ENCODE measurements around the gene ATP6V0D1.

The ATP6V0D1 gene

GRCh38 chr16:67403976-67404555, 76.9 kb downstream of the ATP6V0D1 start:
- TF ChIP-seq CREB1 (IDR thresholded peaks at IDR 0.05; ENCODE audit: low read depth) (no peak), ZBTB7A (IDR thresholded peaks at IDR 0.05; ENCODE audit: low read depth) (no peak), TCF12 (IDR thresholded peaks at IDR 0.05; ENCODE audit: low read depth) (no peak), NFIC (IDR thresholded peaks at IDR 0.05) (no peak), TAF1 (IDR thresholded peaks at IDR 0.05; ENCODE audit: low read depth) (no peak)
- TF ChIP-seq, protein P1, sequence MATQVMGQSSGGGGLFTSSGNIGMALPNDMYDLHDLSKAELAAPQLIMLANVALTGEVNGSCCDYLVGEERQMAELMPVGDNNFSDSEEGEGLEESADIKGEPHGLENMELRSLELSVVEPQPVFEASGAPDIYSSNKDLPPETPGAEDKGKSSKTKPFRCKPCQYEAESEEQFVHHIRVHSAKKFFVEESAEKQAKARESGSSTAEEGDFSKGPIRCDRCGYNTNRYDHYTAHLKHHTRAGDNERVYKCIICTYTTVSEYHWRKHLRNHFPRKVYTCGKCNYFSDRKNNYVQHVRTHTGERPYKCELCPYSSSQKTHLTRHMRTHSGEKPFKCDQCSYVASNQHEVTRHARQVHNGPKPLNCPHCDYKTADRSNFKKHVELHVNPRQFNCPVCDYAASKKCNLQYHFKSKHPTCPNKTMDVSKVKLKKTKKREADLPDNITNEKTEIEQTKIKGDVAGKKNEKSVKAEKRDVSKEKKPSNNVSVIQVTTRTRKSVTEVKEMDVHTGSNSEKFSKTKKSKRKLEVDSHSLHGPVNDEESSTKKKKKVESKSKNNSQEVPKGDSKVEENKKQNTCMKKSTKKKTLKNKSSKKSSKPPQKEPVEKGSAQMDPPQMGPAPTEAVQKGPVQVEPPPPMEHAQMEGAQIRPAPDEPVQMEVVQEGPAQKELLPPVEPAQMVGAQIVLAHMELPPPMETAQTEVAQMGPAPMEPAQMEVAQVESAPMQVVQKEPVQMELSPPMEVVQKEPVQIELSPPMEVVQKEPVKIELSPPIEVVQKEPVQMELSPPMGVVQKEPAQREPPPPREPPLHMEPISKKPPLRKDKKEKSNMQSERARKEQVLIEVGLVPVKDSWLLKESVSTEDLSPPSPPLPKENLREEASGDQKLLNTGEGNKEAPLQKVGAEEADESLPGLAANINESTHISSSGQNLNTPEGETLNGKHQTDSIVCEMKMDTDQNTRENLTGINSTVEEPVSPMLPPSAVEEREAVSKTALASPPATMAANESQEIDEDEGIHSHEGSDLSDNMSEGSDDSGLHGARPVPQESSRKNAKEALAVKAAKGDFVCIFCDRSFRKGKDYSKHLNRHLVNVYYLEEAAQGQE (IDR thresholded peaks at IDR 0.05; ENCODE audit: low read depth), result no peak
- TF ChIP-seq, protein P2, sequence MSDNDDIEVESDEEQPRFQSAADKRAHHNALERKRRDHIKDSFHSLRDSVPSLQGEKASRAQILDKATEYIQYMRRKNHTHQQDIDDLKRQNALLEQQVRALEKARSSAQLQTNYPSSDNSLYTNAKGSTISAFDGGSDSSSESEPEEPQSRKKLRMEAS (IDR thresholded peaks at IDR 0.05), result peak; percentile 35; the same call in 1 of the 2 replicates

- no peak for TF ChIP-seq TAF1 (IDR thresholded peaks at IDR 0.05; ENCODE audit: low read depth)
- TF ChIP-seq CREB1 (IDR thresholded peaks at IDR 0.05; ENCODE audit: low read depth), result no peak
- TF ChIP-seq YY1 (IDR thresholded peaks at IDR 0.05; ENCODE audit: low read depth), result no peak
- TF ChIP-seq CEBPB (IDR thresholded peaks at IDR 0.05), result no peak
- TF ChIP-seq FOXM1 (IDR thresholded peaks at IDR 0.05; ENCODE audit: borderline replicate concordance, low read depth), result no peak
- TF ChIP-seq RAD21 (IDR thresholded peaks at IDR 0.05; ENCODE audit: low read depth), result no peak
- no peak for TF ChIP-seq NFIC (IDR thresholded peaks at IDR 0.05)
- no peak for TF ChIP-seq TEAD4 (IDR thresholded peaks at IDR 0.05)
- TF ChIP-seq TCF12 (IDR thresholded peaks at IDR 0.05; ENCODE audit: low read depth), result no peak
Measured at GRCh38 chr16:67400901-67401300, 80.1 kb downstream of the ATP6V0D1 start.

- TF ChIP-seq TAF1 (IDR thresholded peaks at IDR 0.05; ENCODE audit: low read depth) (no peak), RAD21 (IDR thresholded peaks at IDR 0.05; ENCODE audit: low read depth) (no peak), NFIC (IDR thresholded peaks at IDR 0.05) (no peak), TEAD4 (IDR thresholded peaks at IDR 0.05) (no peak), USF1 (IDR thresholded peaks at IDR 0.05) (no peak)
Measured at GRCh38 chr16:67399749-67400704, 80.9 kb downstream of the ATP6V0D1 start.

DNA sequence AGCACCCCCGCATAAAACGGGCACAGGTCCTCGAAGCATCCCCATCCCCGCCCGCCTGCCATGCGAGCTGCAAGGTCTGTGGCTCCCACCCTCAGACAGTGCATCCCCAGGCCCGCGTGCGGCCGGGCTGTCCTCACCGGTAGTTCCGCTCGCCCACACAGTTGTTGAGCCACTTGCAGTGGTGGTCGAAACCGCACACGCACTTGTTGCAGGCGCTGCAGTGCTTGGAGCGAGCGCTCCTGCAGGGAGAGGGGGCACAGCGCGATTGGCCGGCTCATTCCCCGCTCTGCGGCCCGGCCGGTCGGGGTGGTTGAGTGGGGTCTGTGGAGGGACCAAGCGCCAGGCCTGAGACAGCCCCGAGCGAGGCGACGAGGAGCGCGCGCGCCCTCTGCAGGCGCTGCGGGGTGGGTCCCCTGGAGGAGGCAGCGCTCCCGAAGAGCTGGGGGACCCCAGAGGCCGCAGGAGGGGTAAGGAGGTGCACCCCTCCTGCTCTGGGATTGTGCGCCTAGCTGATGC, 81.7 kb downstream of the ATP6V0D1 start:
- no peak for TF ChIP-seq YY1 (IDR thresholded peaks at IDR 0.05; ENCODE audit: low read depth)
- TF ChIP-seq TEAD4 (IDR thresholded peaks at IDR 0.05), result no peak
- TF ChIP-seq NFIC (IDR thresholded peaks at IDR 0.05), result no peak
- TF ChIP-seq ZBTB7A (IDR thresholded peaks at IDR 0.05; ENCODE audit: low read depth), result no peak
- TF ChIP-seq USF1 (IDR thresholded peaks at IDR 0.05), result no peak
- TF ChIP-seq EGR1 (IDR thresholded peaks at IDR 0.05), result no peak
- TF ChIP-seq RAD21 (IDR thresholded peaks at IDR 0.05; ENCODE audit: low read depth), result peak; percentile 25; the same call in 1 of the 2 replicates

- TF ChIP-seq, protein P1 (IDR thresholded peaks at IDR 0.05; ENCODE audit: low read depth), result no peak
- TF ChIP-seq TAF1 (IDR thresholded peaks at IDR 0.05; ENCODE audit: low read depth) (no peak), CREB1 (IDR thresholded peaks at IDR 0.05; ENCODE audit: low read depth) (no peak), TCF12 (IDR thresholded peaks at IDR 0.05; ENCODE audit: low read depth) (no peak), RAD21 (IDR thresholded peaks at IDR 0.05; ENCODE audit: low read depth) (no peak), NFIC (IDR thresholded peaks at IDR 0.05) (no peak)
Measured at GRCh38 chr16:67398546-67399217, 82.3 kb downstream of the ATP6V0D1 start.
